ENCODE measurements around the gene TRMT44.

GRCh38 chr4:8516996-8517550 lies 76.5 kb downstream of the TRMT44 start:
- TF ChIP-seq EZH2 (IDR thresholded peaks at IDR 0.05; ENCODE audit: borderline replicate concordance, low read depth, low read length, severe bottlenecking) (no peak), CTCF (IDR thresholded peaks at IDR 0.05; ENCODE audit: borderline replicate concordance, extremely low read depth, low read length, poor library complexity, severe bottlenecking) (no peak)
